Cardiac septum (tissue), 1 donor: ENCODE measurements around the gene DOCK8. TPM values are rescaled to one million over a fixed set of nuclear protein-coding genes. Genes with fewer than 3 reads are reported as not detected.

Experiments
- DNase-seq: peaks from one replicate; pipeline ENCODE4 v3.0.0-alpha.2; 2020; ENCODE audit warnings: low spot score
- intact Hi-C: fragments of 100-400 bp; cut with DNase I; formaldehyde crosslinking; loops from one replicate; pipeline ENCODE4 v1.14.0; 2022
- total RNA-seq: library from RNA; stranded (reverse); fragmentation: NEBNext Ultra II Directional; extraction: Animal tissue kit (Norgen Biotek cat#: 25700); gene quantifications from one replicate; pipeline ENCODE4 v1.2.1, GENCODE V29; 2021
- donor health status: DM: no; HTN: no; CAD: no.

The DOCK8 gene
- total RNA-seq, 1 donor from 2014 or later = 2.4 TPM

DNA sequence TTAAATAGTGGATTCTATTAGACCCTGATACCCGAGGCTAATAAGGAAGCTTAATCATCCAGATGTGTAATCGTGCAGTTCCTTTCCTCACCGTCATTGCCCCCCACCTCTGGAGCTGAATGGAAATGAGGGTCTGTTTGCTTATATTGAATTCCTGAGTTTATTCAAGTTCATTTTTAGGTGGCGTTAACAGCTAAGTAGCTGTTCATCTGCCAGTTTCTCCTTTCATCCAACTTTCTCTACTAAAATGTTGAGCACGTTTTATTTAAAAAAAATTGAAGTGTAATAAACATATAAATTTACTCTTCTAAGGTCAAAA is 291.0 kb downstream of the DOCK8 start:
- DNase-seq = no peak
- intact Hi-C loops = no loop called here

DNA sequence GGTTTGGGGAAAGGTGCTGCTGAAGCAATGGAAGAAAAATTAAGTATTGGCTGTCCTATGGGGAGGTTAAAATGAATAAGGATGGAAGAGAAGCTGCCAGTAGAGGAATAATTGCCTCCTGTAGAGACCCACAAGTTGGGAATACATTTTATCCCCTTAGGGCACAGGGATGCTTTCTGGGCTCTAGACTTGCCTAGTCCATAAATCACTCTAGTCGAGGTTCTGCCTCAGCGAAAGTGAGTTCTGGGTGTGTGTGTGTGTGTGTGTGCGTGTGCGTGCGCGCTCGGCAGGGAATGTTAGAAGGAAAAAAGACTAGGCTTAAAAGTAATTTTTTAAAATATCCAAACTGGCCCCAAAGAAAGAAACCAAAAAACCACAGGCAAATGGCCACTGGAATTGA is 291.6 kb downstream of the DOCK8 start:
- intact Hi-C loops = no loop called here
- DNase-seq = no peak

DNA sequence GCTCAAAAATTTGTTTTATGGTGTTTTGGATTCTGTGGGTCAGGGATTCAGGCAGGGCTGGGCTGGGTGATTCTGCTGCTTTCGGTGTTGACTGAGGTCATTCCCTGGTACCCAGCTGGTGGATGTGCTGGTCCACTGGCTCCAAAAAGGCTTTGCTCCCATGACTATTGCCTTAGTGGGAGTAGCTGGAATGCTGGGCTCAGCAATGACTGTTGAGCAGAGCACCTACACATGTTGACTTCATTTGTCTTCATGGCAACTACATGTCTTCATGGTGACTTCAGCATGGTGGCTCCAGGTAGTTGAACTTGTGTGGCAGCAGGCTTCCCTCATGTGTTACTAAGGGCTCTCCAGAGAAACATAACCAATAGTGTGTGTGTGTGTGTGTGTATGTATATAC is 297.2 kb downstream of the DOCK8 start:
- DNase-seq = no peak
- intact Hi-C loops = no loop called here

DNA sequence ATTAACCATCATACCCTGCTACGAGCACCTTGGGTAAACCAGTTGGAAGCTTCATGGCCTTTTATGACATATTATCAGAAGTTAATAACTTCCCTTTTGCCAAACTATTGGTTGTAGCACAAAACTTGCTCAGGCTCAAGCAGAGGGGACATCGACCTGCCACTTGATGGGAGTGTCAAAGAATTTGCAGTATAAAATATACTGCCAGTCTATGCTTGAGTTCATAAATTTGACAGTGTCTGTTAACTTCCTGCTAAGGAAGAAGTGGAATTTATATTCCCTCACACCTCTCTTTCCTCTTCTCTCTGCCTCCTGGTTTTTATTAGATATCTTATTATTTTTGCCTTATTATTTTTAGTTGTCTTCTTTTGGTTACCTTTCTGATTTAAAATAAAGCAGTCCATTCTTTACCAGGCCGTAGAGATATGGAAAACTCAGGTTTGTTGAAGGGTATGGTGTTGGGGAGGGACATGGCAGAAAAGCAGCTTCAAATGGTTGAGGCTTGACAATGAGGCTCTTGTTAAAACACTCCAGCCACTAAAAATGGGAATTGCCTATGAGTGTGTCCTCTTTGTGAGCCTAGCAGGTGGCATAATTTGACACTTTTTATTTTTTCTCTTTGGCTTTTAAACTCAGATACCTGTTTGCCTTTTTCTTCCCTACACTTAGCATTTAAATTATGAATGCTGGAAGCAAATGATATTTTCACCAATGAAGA is 298.0 kb downstream of the DOCK8 start:
- DNase-seq = no peak
- intact Hi-C loops = no loop called here

Other genes starting within 250 kb of the DOCK8 start
- 8.7 TPM for gene WASHC1, start 185.4 kb upstream of the DOCK8 start, total RNA-seq
- gene FOXD4, start 96.4 kb upstream of the DOCK8 start, total RNA-seq = not detected
- gene ZNG1A, start 35.8 kb upstream of the DOCK8 start, total RNA-seq = 15.5 TPM